GM12865 (cell line): ENCODE measurements around the gene PNLIPRP2.

Experiments used
- DNase-seq: peaks from one replicate; pipeline ENCODE4 v3.0.0; 2010; ENCODE audit warnings: low read depth
- H3K4me3 ChIP-seq: 2 replicates; pipeline ENCODE4 v1.5.1; 2011; ENCODE audit warnings: mild to moderate bottlenecking, low read depth, low read length, control low read depth
- CTCF ChIP-seq: IDR thresholded peaks from 2 replicates; pipeline ENCODE4 v1.5.1; 2011; ENCODE audit warnings: low read length, control low read depth, low read depth, inconsistent platforms; ENCODE audit not compliant: insufficient read depth; ENCODE audit errors: missing control alignments

The PNLIPRP2 gene

GRCh38 chr10:116660860-116661259, 40.1 kb downstream of the PNLIPRP2 start:
- no peak for DNase-seq

GRCh38 chr10:116663342-116663741, 42.6 kb downstream of the PNLIPRP2 start:
- TF ChIP-seq CTCF, result no peak
- H3K4me3 ChIP-seq, result no peak overlapping the region
- DNase-seq, result no peak

More at GRCh38 chr10:116660860-116661259, 40.1 kb downstream of the PNLIPRP2 start:
- no peak for TF ChIP-seq CTCF
- H3K4me3 ChIP-seq, result no peak overlapping the region

GRCh38 chr10:116664631-116665030, 43.9 kb downstream of the PNLIPRP2 start:
- H3K4me3 ChIP-seq, result no peak overlapping the region
- no peak for TF ChIP-seq CTCF
- DNase-seq, result no peak

- TF ChIP-seq CTCF, result no peak
- H3K4me3 ChIP-seq, result no peak overlapping the region
- no peak for DNase-seq
These were observed 44.9 kb downstream of the PNLIPRP2 start for GRCh38 chr10:116665541-116666125.

- DNase-seq, result no peak
- no peak overlapping the region for H3K4me3 ChIP-seq
- no peak for TF ChIP-seq CTCF
These were observed 46.7 kb downstream of the PNLIPRP2 start for GRCh38 chr10:116667484-116667883.

GRCh38 chr10:116668018-116668417, 47.3 kb downstream of the PNLIPRP2 start:
- H3K4me3 ChIP-seq, result no peak overlapping the region
- no peak for DNase-seq
- no peak for TF ChIP-seq CTCF

GRCh38 chr10:116668446-116668845, 47.7 kb downstream of the PNLIPRP2 start:
- no peak for DNase-seq
- TF ChIP-seq CTCF, result no peak
- H3K4me3 ChIP-seq, result no peak overlapping the region
